Measurements from ENCODE around the gene HBG1.

The HBG1 gene

GRCh38 chr11:5269715-5270147 is 20.1 kb upstream of the HBG1 start, which contains the start of gene HBE1:
Gene HBE1 (minus strand): TSS chr11:5269945. CDS start chr11:5269890, 55 bp downstream.
- no peaks in the 10 kb centered on the region for H3K9me2 ChIP-seq (replicated peaks; ENCODE audit: low read depth, low read length)
- no peaks in the 10 kb centered on the region for H3K9me3 ChIP-seq (ENCODE audit: insufficient read depth, low read depth, low read length)
- no peaks in the 10 kb centered on the region for H3K27me3 ChIP-seq (ENCODE audit: insufficient read depth, low read length, poor library complexity, severe bottlenecking)
- no peak within 1 kb of the TSS for H3K4me3 ChIP-seq (ENCODE audit: low read length, poor library complexity, severe bottlenecking)
- no peaks in the 10 kb centered on the region for H3F3A ChIP-seq (ENCODE audit: low read depth)
- no peaks in the 10 kb centered on the region for H3K79me2 ChIP-seq (ENCODE audit: insufficient read depth, low read length)
- H2AFZ ChIP-seq (ENCODE audit: low read length) = no peak within 1 kb of the TSS
- H3K36me3 ChIP-seq (ENCODE audit: insufficient read depth, low read length) = no peaks in the 10 kb centered on the region
- TF ChIP-seq, protein P1, sequence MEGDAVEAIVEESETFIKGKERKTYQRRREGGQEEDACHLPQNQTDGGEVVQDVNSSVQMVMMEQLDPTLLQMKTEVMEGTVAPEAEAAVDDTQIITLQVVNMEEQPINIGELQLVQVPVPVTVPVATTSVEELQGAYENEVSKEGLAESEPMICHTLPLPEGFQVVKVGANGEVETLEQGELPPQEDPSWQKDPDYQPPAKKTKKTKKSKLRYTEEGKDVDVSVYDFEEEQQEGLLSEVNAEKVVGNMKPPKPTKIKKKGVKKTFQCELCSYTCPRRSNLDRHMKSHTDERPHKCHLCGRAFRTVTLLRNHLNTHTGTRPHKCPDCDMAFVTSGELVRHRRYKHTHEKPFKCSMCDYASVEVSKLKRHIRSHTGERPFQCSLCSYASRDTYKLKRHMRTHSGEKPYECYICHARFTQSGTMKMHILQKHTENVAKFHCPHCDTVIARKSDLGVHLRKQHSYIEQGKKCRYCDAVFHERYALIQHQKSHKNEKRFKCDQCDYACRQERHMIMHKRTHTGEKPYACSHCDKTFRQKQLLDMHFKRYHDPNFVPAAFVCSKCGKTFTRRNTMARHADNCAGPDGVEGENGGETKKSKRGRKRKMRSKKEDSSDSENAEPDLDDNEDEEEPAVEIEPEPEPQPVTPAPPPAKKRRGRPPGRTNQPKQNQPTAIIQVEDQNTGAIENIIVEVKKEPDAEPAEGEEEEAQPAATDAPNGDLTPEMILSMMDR (conservative IDR thresholded peaks at IDR 0.05; ENCODE audit: low read length) = no peak
- TF ChIP-seq EZH2phosphoT487 (IDR thresholded peaks at IDR 0.05; ENCODE audit: borderline replicate concordance) = no peak
- H3K4me1 ChIP-seq (ENCODE audit: insufficient read depth, low read length, poor library complexity, severe bottlenecking) = no peaks in the 10 kb centered on the region
- no peak within 1 kb of the TSS for H3K4me2 ChIP-seq (ENCODE audit: low read depth, low read length, poor library complexity, severe bottlenecking)
- no peak within 1 kb of the TSS for H3K9ac ChIP-seq (ENCODE audit: low read depth, low read length, poor library complexity, severe bottlenecking)
- no peaks in the 10 kb centered on the region for H4K20me1 ChIP-seq (ENCODE audit: insufficient read depth, low read length, poor library complexity, severe bottlenecking)

DNA sequence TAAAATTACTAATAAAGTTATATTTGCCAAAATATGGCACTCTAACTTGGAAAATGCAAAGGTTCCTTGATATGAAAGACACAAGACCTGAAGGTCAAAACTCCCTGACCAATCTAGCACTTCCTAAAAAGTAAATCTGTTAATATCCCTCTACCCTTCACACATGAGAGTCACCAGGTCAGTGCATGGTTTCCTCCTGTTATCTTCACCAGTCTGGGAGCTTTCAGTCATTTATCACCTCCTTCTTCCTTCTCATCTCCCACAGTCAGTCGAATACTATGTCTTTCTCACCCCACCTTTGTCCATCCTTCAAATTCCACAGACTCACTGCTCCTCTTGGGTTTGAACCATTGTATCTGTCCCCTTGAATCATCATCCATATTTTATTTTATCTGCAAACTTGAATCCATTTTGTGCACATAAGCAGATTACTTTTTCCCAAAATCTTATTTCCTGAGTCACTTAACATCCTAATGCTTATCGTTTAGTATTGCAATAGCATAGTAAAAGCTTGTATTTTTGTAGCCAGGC is 17.4 kb upstream of the HBG1 start:
- H3K4me3 ChIP-seq (ENCODE audit: low read length, poor library complexity, severe bottlenecking) = no peak overlapping the region

DNA sequence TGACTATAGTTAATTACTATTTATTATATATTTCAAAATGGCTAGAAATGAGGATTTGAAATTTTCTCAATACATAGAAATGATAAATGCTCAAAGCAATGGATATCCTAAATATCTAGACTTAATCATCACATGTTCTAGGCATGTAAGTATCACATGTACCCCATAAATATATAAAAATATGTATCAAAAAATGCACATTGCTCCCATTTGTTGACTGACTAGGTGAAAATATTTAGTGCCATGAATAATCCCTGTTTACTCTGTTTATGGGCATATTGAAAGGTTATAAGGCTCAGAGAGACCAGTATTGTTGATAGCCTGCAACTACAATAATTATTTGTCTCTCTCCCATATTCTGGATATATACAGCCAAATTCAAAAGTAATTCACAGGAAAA is 17.0 kb upstream of the HBG1 start:
- Histone ChIP-seq H2AFZ (ENCODE audit: low read length) (no peak overlapping the region), H3K79me2 (ENCODE audit: insufficient read depth, low read length) (no peaks in the 10 kb centered on the region), H3K4me1 (ENCODE audit: insufficient read depth, low read length, poor library complexity, severe bottlenecking) (no peaks in the 10 kb centered on the region), H3K27me3 (ENCODE audit: insufficient read depth, low read length, poor library complexity, severe bottlenecking) (no peaks in the 10 kb centered on the region), H3F3A (ENCODE audit: low read depth) (no peaks in the 10 kb centered on the region), H3K4me2 (ENCODE audit: low read depth, low read length, poor library complexity, severe bottlenecking) (no peak overlapping the region), H3K36me3 (ENCODE audit: insufficient read depth, low read length) (no peaks in the 10 kb centered on the region), H3K4me3 (ENCODE audit: low read length, poor library complexity, severe bottlenecking) (no peak overlapping the region), H3K9me3 (ENCODE audit: insufficient read depth, low read depth, low read length) (no peaks in the 10 kb centered on the region), H3K9me2 (replicated peaks; ENCODE audit: low read depth, low read length) (no peaks in the 10 kb centered on the region), H3K9ac (ENCODE audit: low read depth, low read length, poor library complexity, severe bottlenecking) (no peak overlapping the region), H4K20me1 (ENCODE audit: insufficient read depth, low read length, poor library complexity, severe bottlenecking) (no peaks in the 10 kb centered on the region)
- TF ChIP-seq, protein P1 (conservative IDR thresholded peaks at IDR 0.05; ENCODE audit: low read length) = no peak
- TF ChIP-seq EZH2phosphoT487 (IDR thresholded peaks at IDR 0.05; ENCODE audit: borderline replicate concordance) = no peak

More for the DNA sequence above, 17.4 kb upstream of the HBG1 start:
- H3K9ac ChIP-seq (ENCODE audit: low read depth, low read length, poor library complexity, severe bottlenecking) = no peak overlapping the region
- H3F3A ChIP-seq (ENCODE audit: low read depth) = no peaks in the 10 kb centered on the region
- no peak for TF ChIP-seq EZH2phosphoT487 (IDR thresholded peaks at IDR 0.05; ENCODE audit: borderline replicate concordance)
- TF ChIP-seq, protein P1 (conservative IDR thresholded peaks at IDR 0.05; ENCODE audit: low read length) = no peak
- H3K4me1 ChIP-seq (ENCODE audit: insufficient read depth, low read length, poor library complexity, severe bottlenecking) = no peaks in the 10 kb centered on the region
- no peaks in the 10 kb centered on the region for H3K27me3 ChIP-seq (ENCODE audit: insufficient read depth, low read length, poor library complexity, severe bottlenecking)
- H3K4me2 ChIP-seq (ENCODE audit: low read depth, low read length, poor library complexity, severe bottlenecking) = no peak overlapping the region
- no peak overlapping the region for H2AFZ ChIP-seq (ENCODE audit: low read length)
- H3K9me2 ChIP-seq (replicated peaks; ENCODE audit: low read depth, low read length) = no peaks in the 10 kb centered on the region
- H3K79me2 ChIP-seq (ENCODE audit: insufficient read depth, low read length) = no peaks in the 10 kb centered on the region
- no peaks in the 10 kb centered on the region for H3K36me3 ChIP-seq (ENCODE audit: insufficient read depth, low read length)
- no peaks in the 10 kb centered on the region for H3K9me3 ChIP-seq (ENCODE audit: insufficient read depth, low read depth, low read length)
- H4K20me1 ChIP-seq (ENCODE audit: insufficient read depth, low read length, poor library complexity, severe bottlenecking) = no peaks in the 10 kb centered on the region

Measured in Loucy (cell line).